ENCODE results near the gene ACSS1.

Gene ACSS1

DNA sequence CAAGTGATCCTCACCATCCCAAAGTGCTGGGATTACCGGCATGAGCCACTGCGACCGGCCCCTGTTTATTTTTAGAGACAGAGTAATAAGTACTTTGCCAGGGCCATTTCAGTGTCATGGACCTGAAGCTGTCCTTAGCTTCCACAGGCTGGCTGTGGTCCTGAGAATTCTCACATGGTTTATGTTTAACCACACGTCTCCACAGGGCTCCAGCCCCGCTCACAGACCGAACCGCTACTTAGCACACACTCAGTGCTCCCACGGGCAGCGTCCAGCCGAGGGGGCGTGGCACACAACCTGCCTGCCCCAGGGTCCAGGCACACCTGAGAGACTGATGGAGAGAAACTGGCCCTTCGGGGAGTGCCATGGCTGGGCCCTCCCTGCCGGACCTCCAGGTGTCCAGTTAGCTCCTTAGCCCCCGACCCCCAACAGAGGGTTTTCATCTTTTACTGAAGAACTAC is 11.7 kb downstream of the ACSS1 start:
- Histone ChIP-seq H3K27me3 (ENCODE audit: insufficient read depth, poor library complexity, severe bottlenecking) (no peaks in the 10 kb centered on the region), H3K27ac (replicated peaks) (no peak overlapping the region), H3K4me3 (replicated peaks; ENCODE audit: insufficient read depth, low read length) (no peak overlapping the region)
- TF ChIP-seq POLR2AphosphoS5 (IDR thresholded peaks at IDR 0.05; ENCODE audit: low read depth), result no peak
- TF ChIP-seq, protein P1, sequence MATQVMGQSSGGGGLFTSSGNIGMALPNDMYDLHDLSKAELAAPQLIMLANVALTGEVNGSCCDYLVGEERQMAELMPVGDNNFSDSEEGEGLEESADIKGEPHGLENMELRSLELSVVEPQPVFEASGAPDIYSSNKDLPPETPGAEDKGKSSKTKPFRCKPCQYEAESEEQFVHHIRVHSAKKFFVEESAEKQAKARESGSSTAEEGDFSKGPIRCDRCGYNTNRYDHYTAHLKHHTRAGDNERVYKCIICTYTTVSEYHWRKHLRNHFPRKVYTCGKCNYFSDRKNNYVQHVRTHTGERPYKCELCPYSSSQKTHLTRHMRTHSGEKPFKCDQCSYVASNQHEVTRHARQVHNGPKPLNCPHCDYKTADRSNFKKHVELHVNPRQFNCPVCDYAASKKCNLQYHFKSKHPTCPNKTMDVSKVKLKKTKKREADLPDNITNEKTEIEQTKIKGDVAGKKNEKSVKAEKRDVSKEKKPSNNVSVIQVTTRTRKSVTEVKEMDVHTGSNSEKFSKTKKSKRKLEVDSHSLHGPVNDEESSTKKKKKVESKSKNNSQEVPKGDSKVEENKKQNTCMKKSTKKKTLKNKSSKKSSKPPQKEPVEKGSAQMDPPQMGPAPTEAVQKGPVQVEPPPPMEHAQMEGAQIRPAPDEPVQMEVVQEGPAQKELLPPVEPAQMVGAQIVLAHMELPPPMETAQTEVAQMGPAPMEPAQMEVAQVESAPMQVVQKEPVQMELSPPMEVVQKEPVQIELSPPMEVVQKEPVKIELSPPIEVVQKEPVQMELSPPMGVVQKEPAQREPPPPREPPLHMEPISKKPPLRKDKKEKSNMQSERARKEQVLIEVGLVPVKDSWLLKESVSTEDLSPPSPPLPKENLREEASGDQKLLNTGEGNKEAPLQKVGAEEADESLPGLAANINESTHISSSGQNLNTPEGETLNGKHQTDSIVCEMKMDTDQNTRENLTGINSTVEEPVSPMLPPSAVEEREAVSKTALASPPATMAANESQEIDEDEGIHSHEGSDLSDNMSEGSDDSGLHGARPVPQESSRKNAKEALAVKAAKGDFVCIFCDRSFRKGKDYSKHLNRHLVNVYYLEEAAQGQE (IDR thresholded peaks at IDR 0.05; ENCODE audit: insufficient replicate concordance, low read depth), result no peak
- no peak for TF ChIP-seq SPI1 (IDR thresholded peaks at IDR 0.05; ENCODE audit: borderline replicate concordance, low read depth)
- TF ChIP-seq GABPA (IDR thresholded peaks at IDR 0.05; ENCODE audit: low read depth), result no peak
- TF ChIP-seq, protein P2, sequence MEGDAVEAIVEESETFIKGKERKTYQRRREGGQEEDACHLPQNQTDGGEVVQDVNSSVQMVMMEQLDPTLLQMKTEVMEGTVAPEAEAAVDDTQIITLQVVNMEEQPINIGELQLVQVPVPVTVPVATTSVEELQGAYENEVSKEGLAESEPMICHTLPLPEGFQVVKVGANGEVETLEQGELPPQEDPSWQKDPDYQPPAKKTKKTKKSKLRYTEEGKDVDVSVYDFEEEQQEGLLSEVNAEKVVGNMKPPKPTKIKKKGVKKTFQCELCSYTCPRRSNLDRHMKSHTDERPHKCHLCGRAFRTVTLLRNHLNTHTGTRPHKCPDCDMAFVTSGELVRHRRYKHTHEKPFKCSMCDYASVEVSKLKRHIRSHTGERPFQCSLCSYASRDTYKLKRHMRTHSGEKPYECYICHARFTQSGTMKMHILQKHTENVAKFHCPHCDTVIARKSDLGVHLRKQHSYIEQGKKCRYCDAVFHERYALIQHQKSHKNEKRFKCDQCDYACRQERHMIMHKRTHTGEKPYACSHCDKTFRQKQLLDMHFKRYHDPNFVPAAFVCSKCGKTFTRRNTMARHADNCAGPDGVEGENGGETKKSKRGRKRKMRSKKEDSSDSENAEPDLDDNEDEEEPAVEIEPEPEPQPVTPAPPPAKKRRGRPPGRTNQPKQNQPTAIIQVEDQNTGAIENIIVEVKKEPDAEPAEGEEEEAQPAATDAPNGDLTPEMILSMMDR (IDR thresholded peaks at IDR 0.05; ENCODE audit: insufficient read depth, low read length), result no peak
- DNase-seq (ENCODE audit: low read depth in 1 of 2, low spot score in 1 of 2), result no peak

DNA sequence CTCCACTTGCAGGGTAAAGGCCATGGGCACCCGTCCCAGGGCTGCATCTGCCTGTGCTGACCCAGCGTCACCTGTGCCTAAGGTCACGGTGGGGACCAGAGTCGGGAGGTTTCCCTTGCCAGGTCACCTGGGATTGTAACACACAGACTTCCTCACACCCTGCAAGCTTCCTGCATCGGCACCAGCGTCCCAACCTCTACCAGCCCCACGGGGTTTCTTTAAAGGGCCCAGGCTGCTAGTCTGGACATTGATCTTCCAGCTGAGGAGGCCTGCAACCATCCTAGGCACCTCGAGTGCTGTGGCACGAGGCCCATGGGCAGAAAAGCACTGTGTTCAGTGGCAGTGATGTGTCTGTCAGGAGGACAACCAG is 12.6 kb downstream of the ACSS1 start:
- Histone ChIP-seq H3K27ac (replicated peaks) (no peak overlapping the region), H3K27me3 (ENCODE audit: insufficient read depth, poor library complexity, severe bottlenecking) (no peaks in the 10 kb centered on the region), H3K4me3 (replicated peaks; ENCODE audit: insufficient read depth, low read length) (no peak overlapping the region)
- no peak for DNase-seq (ENCODE audit: low read depth in 1 of 2, low spot score in 1 of 2)
- TF ChIP-seq, protein P2 (IDR thresholded peaks at IDR 0.05; ENCODE audit: insufficient read depth, low read length), result no peak
- TF ChIP-seq SPI1 (IDR thresholded peaks at IDR 0.05; ENCODE audit: borderline replicate concordance, low read depth) (no peak), POLR2AphosphoS5 (IDR thresholded peaks at IDR 0.05; ENCODE audit: low read depth) (no peak), GABPA (IDR thresholded peaks at IDR 0.05; ENCODE audit: low read depth) (no peak)
- TF ChIP-seq, protein P1 (IDR thresholded peaks at IDR 0.05; ENCODE audit: insufficient replicate concordance, low read depth), result no peak

DNA sequence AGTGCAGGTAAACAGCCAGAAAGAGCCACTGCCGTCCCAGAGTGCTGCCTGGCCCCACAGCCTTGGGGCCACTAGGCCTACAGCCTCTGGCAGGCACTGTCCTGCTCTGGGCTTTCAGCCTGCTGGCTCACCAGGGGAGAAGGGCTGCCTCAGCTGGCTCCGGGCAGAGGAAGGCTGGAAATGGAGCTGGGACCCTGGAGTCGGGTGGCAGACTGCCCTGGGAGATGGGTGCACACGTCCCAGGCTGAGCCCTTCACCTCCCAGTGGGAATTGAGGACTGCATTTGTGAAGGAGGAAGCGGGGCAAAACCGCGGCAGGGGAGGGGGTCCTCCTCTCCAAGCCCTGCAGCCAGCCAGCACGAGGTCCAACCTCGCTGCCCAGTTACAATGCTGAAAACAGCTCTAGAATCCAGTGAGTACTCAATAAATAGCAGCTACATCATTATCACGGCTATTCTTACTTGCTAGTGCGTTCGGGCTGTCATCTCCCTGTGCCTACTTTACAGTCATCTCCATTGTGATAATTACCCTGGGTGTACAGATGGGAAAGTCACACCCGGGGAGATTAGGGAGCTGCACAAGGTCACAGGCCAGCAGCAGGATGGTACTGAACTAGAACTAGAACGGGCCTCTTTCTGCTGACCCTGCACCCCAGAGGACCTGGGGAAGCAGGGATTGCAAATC is 13.1 kb downstream of the ACSS1 start:
- Histone ChIP-seq H3K4me3 (replicated peaks; ENCODE audit: insufficient read depth, low read length) (no peak overlapping the region), H3K27me3 (ENCODE audit: insufficient read depth, poor library complexity, severe bottlenecking) (no peaks in the 10 kb centered on the region), H3K27ac (replicated peaks) (no peak overlapping the region)
- TF ChIP-seq GABPA (IDR thresholded peaks at IDR 0.05; ENCODE audit: low read depth), result no peak
- TF ChIP-seq, protein P1 (IDR thresholded peaks at IDR 0.05; ENCODE audit: insufficient replicate concordance, low read depth), result no peak
- TF ChIP-seq POLR2AphosphoS5 (IDR thresholded peaks at IDR 0.05; ENCODE audit: low read depth), result no peak
- TF ChIP-seq, protein P2 (IDR thresholded peaks at IDR 0.05; ENCODE audit: insufficient read depth, low read length), result no peak
- no peak for TF ChIP-seq SPI1 (IDR thresholded peaks at IDR 0.05; ENCODE audit: borderline replicate concordance, low read depth)
- DNase-seq (ENCODE audit: low read depth in 1 of 2, low spot score in 1 of 2), result no peak
